Karpas-422 (cell line): Measurements from ENCODE around the gene NRG3. TPM values are rescaled to one million over a fixed set of nuclear protein-coding genes. Genes with fewer than 3 reads are reported as not detected.

Source experiments
- DNase-seq: peaks from one replicate; pipeline ENCODE4 v3.0.0-alpha.2; 2015
- H2AFZ ChIP-seq: fragments of 200-600 bp; sonication (generic); 2 replicates; pipeline ENCODE4 v1.6.1; 2014; ENCODE audit warnings: antibody characterized with exemption, low read length, mixed read lengths
- H3K27ac ChIP-seq: fragments of 200-600 bp; sonication (generic); 2 replicates; pipeline ENCODE4 v1.5.1; 2014; ENCODE audit warnings: mild to moderate bottlenecking, low read length, moderate library complexity
- H3K27me3 ChIP-seq: fragments of 200-600 bp; sonication (generic); 2 replicates; pipeline ENCODE4 v1.6.1; 2014; ENCODE audit warnings: low read length, mixed read lengths
- H3K36me3 ChIP-seq: fragments of 200-600 bp; sonication (generic); 2 replicates; pipeline ENCODE4 v1.6.1; 2014; ENCODE audit warnings: low read length, mixed read lengths; ENCODE audit not compliant: insufficient read depth
- H3K4me1 ChIP-seq: fragments of 200-600 bp; sonication (generic); 2 replicates; pipeline ENCODE4 v1.6.1; 2014; ENCODE audit warnings: mild to moderate bottlenecking, low read length, mixed read lengths
- H3K4me2 ChIP-seq: fragments of 200-600 bp; sonication (generic); 2 replicates; pipeline ENCODE4 v1.6.1; 2014; ENCODE audit warnings: low read length, low read depth, mild to moderate bottlenecking; ENCODE audit not compliant: poor library complexity, severe bottlenecking
- H3K4me3 ChIP-seq: fragments of 200-600 bp; sonication (generic); 2 replicates; pipeline ENCODE4 v1.5.1; 2014; ENCODE audit warnings: mild to moderate bottlenecking, antibody characterized with exemption, low read length, mixed read lengths
- H3K79me2 ChIP-seq: fragments of 200-600 bp; sonication (generic); 2 replicates; pipeline ENCODE4 v1.6.1; 2014; ENCODE audit warnings: mild to moderate bottlenecking, low read length, mixed read lengths
- H3K9ac ChIP-seq: fragments of 200-600 bp; sonication (generic); 2 replicates; pipeline ENCODE4 v1.6.0; 2014; ENCODE audit warnings: low read length
- H3K9me2 ChIP-seq: fragments of 200-600 bp; sonication (generic), shearing (Covaris generic); replicated peaks from 2 replicates; pipeline ENCODE4 v1.6.0; 2014; ENCODE audit warnings: mild to moderate bottlenecking, low read length, moderate library complexity; ENCODE audit not compliant: insufficient read depth
- H3K9me3 ChIP-seq: fragments of 300-700, 200-600 bp; sonication (generic); 2 replicates; pipeline ENCODE4 v1.6.1; 2014; ENCODE audit warnings: low read length, mixed read lengths
- H4K20me1 ChIP-seq: fragments of 200-600 bp; sonication (generic); 2 replicates; pipeline ENCODE4 v1.6.1; 2014; ENCODE audit warnings: mild to moderate bottlenecking, antibody characterized with exemption, low read length, low read depth; ENCODE audit not compliant: insufficient read depth
- total RNA-seq: library from RNA; depleted of rRNA; stranded (reverse); fragments of >200 nt; shearing (Covaris generic); gene quantifications from 2 replicates; pipeline ENCODE4 v1.2.3, GENCODE V29; 2014; ENCODE audit warnings: low replicate concordance

NRG3 gene
- total RNA-seq, 1 experiment from 2014 or later: not detected

DNA sequence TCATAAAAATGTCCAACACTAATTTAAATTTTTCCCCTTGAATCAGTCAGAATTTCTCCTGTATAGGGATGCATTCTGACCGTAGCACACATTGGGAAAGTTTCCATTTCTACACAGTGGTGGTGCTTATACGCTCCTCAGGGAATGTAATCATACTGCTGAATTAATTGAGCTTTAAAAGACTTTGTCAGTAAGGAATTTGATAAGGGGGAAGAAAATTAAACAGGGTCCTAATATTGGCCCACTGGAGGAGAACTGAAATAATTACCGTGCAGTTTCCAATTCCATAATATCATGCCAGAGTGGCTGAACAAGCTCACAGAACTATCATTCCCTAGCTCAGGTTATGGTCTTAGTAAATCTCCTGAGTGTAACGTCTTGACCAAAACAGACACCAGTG, 1041.9 kb downstream of the NRG3 start:
- Histone ChIP-seq H3K4me1 (no peaks in the 10 kb centered on the region), H2AFZ (no peak overlapping the region), H3K9ac (no peak overlapping the region), H3K9me3 (no peaks in the 10 kb centered on the region), H3K9me2 (no peaks in the 10 kb centered on the region), H3K79me2 (no peaks in the 10 kb centered on the region), H3K27ac (no peak overlapping the region), H3K36me3 (no peaks in the 10 kb centered on the region), H3K27me3 (no peaks in the 10 kb centered on the region), H3K4me2 (no peak overlapping the region), H4K20me1 (no peaks in the 10 kb centered on the region), H3K4me3 (no peak overlapping the region)
- no peak for DNase-seq

DNA sequence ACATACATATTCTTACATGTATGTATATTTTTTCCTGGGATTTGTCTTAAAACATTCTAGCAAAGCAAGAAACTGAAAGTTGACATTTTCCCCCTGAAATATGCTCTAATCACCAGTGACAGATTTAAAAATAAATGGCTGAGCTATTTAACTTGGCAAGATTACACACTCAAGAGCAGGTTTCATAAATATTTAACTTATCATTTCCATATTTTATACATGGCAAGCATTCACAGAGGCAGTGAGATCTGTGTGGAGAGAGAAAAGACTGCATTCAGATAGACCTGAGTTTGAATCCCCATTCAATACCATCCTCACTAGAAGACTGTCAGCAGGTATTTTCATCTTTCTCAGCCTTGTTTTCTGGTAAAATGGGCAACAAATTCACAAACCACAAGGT, 1043.0 kb downstream of the NRG3 start:
- Histone ChIP-seq H3K4me3 (no peak overlapping the region), H4K20me1 (no peaks in the 10 kb centered on the region), H3K9me3 (no peaks in the 10 kb centered on the region), H3K27me3 (no peaks in the 10 kb centered on the region), H3K9me2 (no peaks in the 10 kb centered on the region), H3K27ac (no peak overlapping the region), H3K4me2 (no peak overlapping the region), H3K9ac (no peak overlapping the region), H2AFZ (no peak overlapping the region), H3K4me1 (no peaks in the 10 kb centered on the region), H3K79me2 (no peaks in the 10 kb centered on the region), H3K36me3 (no peaks in the 10 kb centered on the region)
- no peak for DNase-seq

DNA sequence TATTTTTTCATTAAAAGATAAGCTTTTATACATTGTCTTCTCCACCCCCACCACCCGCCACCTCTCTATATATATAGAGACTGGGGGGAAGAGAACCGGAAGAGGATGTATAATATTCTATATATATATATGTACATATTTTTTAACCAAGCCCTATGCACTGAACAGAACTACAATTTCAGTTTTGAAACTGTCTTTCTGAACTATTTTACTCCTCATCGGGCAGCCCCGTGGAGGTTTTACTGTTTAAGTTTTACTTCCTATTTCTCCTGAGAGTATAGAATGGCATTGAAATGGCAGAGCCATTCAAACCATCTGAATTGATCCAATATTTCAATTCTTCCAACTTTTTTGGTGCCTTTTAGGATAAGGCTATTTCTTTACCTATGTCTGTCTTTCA, 1047.1 kb downstream of the NRG3 start:
- Histone ChIP-seq H3K36me3 (no peaks in the 10 kb centered on the region), H3K9ac (no peak overlapping the region), H2AFZ (no peak overlapping the region), H3K79me2 (no peaks in the 10 kb centered on the region), H3K9me2 (no peaks in the 10 kb centered on the region), H3K27ac (no peak overlapping the region), H3K27me3 (no peaks in the 10 kb centered on the region), H4K20me1 (no peaks in the 10 kb centered on the region), H3K4me2 (no peak overlapping the region), H3K4me3 (no peak overlapping the region), H3K4me1 (no peaks in the 10 kb centered on the region), H3K9me3 (no peaks in the 10 kb centered on the region)
- DNase-seq: no peak

DNA sequence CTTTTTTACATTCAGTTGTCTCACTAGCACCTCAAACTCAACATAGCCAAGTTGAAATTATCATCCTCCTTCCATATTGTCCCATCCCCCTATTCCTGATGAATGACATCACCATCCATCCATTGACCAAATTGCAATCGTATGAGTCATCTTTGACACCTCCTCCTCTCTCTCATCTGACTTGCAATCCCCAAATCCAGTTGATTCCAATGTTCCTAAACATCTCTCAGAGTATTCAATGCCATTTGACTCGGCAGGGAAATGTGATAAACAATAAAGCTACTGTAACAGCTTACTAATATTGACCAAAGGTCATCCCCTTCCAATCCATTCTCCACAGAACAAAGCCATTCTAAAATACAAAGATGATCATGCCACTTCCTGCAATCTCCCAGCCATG, 1047.8 kb downstream of the NRG3 start:
- H3K4me3 ChIP-seq: no peak overlapping the region
- no peak overlapping the region for H3K4me2 ChIP-seq
- no peaks in the 10 kb centered on the region for H3K27me3 ChIP-seq
- no peaks in the 10 kb centered on the region for H4K20me1 ChIP-seq
- H3K9me3 ChIP-seq: no peaks in the 10 kb centered on the region
- no peaks in the 10 kb centered on the region for H3K4me1 ChIP-seq
- no peak overlapping the region for H2AFZ ChIP-seq
- no peaks in the 10 kb centered on the region for H3K36me3 ChIP-seq
- no peak for DNase-seq
- H3K9ac ChIP-seq: no peak overlapping the region
- no peaks in the 10 kb centered on the region for H3K9me2 ChIP-seq
- no peak overlapping the region for H3K27ac ChIP-seq
- no peaks in the 10 kb centered on the region for H3K79me2 ChIP-seq

DNA sequence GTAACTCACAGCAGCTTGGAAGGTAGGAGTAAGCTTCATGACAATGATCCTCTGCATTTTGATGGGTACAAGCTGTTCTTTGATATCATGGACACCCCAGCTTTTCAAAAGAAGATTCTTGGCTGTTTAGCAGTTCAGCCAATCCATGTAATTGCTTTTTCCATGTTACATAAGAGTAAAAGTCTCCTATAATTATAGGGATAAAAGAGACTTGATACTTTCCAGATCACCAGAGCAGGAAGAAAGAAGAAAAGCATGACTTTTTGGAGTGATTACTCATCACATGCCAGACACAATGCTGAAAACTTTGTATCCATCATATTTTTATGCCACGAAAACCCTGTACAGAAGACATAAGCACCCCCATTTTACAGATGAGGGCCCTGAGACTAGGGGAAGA, 1049.7 kb downstream of the NRG3 start:
- Histone ChIP-seq H3K9me2 (no peaks in the 10 kb centered on the region), H3K79me2 (no peaks in the 10 kb centered on the region), H2AFZ (no peak overlapping the region), H3K9ac (no peak overlapping the region), H3K9me3 (no peaks in the 10 kb centered on the region), H3K4me2 (no peak overlapping the region), H3K4me3 (no peak overlapping the region), H3K27ac (no peak overlapping the region), H3K4me1 (no peaks in the 10 kb centered on the region), H3K27me3 (no peaks in the 10 kb centered on the region), H4K20me1 (no peaks in the 10 kb centered on the region), H3K36me3 (no peaks in the 10 kb centered on the region)
- DNase-seq: no peak

DNA sequence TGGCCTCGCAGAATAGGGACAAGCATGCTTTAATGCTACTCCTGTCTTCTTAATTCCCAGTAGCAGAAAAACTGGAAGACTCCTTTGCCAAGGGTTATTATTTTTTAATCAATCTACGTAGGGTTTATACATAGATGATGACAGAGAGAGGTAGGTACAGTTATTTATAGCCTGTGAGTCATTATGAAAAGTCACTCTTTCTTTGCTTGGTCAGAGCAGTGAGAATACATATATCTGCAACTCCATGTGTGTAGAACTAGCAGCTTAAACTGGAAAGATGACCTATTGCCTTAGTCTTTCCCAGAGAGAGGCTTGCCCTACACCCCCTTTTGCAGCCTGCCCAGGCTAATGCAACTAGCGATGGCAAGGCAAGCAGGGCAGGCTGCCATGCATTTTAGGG, 1050.6 kb downstream of the NRG3 start:
- Histone ChIP-seq H3K79me2 (no peaks in the 10 kb centered on the region), H3K9me2 (no peaks in the 10 kb centered on the region), H3K27ac (no peak overlapping the region), H2AFZ (no peak overlapping the region), H3K9ac (no peak overlapping the region), H4K20me1 (no peaks in the 10 kb centered on the region), H3K4me3 (no peak overlapping the region), H3K36me3 (no peaks in the 10 kb centered on the region), H3K9me3 (no peaks in the 10 kb centered on the region), H3K4me1 (no peaks in the 10 kb centered on the region), H3K4me2 (no peak overlapping the region), H3K27me3 (no peaks in the 10 kb centered on the region)
- no peak for DNase-seq

DNA sequence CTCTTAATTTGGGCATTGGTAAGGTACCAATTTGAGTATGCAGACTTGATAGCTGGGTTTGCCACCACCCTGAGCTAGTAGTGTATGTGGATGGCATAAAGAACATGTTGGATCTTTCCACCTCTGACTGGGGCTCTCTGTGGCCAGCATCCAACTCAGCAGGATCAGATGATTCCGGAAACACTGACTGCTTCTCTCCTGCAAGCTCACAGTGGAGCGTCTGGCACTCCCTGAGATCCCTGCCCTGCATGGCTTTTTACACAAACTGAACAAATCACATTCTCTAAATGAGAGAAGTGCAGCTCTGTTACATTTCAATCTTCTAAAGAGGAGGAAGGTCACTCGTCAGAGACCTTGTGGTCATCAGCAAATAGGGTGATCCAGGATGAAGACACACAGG, 1057.5 kb downstream of the NRG3 start:
- Histone ChIP-seq H3K9ac (no peak overlapping the region), H3K27me3 (no peaks in the 10 kb centered on the region), H2AFZ (no peak overlapping the region), H3K79me2 (no peaks in the 10 kb centered on the region), H3K9me3 (no peaks in the 10 kb centered on the region), H3K36me3 (no peaks in the 10 kb centered on the region), H4K20me1 (no peaks in the 10 kb centered on the region), H3K4me3 (no peak overlapping the region), H3K27ac (no peak overlapping the region), H3K9me2 (no peaks in the 10 kb centered on the region), H3K4me2 (no peak overlapping the region), H3K4me1 (no peaks in the 10 kb centered on the region)
- DNase-seq: no peak

DNA sequence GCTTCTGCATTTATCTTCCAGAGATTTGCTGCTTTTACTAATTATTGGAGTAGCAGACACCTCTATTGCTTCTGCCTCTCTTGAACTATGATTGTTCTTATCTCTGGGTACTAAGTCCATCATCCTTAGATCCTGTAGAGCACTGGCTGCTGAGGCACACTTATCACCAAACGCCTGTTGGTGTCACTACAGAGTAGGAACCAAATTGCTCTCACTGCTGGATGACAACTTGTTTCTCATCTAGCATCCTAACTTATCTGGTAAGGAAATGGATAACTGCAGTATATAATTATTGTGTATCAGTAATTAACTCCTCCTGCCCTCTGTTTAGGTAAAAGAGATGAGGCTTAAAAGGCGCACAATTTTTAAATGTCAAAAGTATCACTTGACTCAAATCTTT, 1059.4 kb downstream of the NRG3 start:
- Histone ChIP-seq H3K9ac (no peak overlapping the region), H3K4me1 (no peaks in the 10 kb centered on the region), H2AFZ (no peak overlapping the region), H3K27ac (no peak overlapping the region), H3K9me3 (no peaks in the 10 kb centered on the region), H3K79me2 (no peaks in the 10 kb centered on the region), H3K4me3 (no peak overlapping the region), H3K27me3 (no peaks in the 10 kb centered on the region), H3K9me2 (no peaks in the 10 kb centered on the region), H3K36me3 (no peaks in the 10 kb centered on the region), H4K20me1 (no peaks in the 10 kb centered on the region), H3K4me2 (no peak overlapping the region)
- DNase-seq: no peak

DNA sequence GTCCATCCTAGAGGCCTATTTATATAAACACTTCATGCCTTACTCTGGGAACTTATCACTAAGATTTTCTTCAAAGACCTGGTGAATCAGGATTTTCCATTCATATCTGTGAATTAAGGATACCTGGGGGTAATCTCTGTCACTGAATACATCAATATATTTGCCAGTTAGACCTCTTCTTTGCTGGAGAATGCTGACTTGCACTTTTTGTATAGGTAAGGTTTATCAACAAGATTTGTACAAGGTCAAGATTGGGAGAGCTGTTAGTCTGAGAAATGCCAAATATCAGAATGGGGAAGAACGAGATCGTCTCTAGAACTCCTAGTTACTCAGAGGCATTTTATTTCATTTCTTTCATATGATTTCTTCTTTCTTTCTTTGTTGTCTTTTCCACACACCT, 1060.0 kb downstream of the NRG3 start:
- Histone ChIP-seq H3K79me2 (no peaks in the 10 kb centered on the region), H3K4me1 (no peaks in the 10 kb centered on the region), H3K9me2 (no peaks in the 10 kb centered on the region), H3K4me2 (no peak overlapping the region), H3K27ac (no peak overlapping the region), H3K9ac (no peak overlapping the region), H3K27me3 (no peaks in the 10 kb centered on the region), H4K20me1 (no peaks in the 10 kb centered on the region), H2AFZ (no peak overlapping the region), H3K9me3 (no peaks in the 10 kb centered on the region), H3K36me3 (no peaks in the 10 kb centered on the region), H3K4me3 (no peak overlapping the region)
- no peak for DNase-seq
